NCI-H146 treated with DMSO at 0.1 percent for 48 hours (cell line): ENCODE data around the gene SETD2.
"Not testable (repeated sequence)": the region's sequence is repeated elsewhere in the genome, so short reads cannot be mapped to it uniquely, and the experiment has no call there.

Experiments
- DNase-seq: peaks from one replicate; lab custom pipeline; 2025; ENCODE audit not compliant: unreplicated experiment; lab: John Stamatoyannopoulos, UW

SETD2 gene

GRCh38 chr3:47164007-47164881, at the start of gene SETD2:
SETD2 (minus strand) TSS chr3:47164113; CDS start chr3:47163924, 189 bp downstream.
- peak; percentile 50 for DNase-seq

- no peak for DNase-seq
These were observed 47.0 kb upstream of the SETD2 start for GRCh38 chr3:47210863-47211405.

- not testable (repeated sequence) for DNase-seq
These were observed 42.1 kb upstream of the SETD2 start for GRCh38 chr3:47206022-47206421.

- no peak for DNase-seq
These were observed 41.0 kb upstream of the SETD2 start for GRCh38 chr3:47204875-47205274.

- DNase-seq: no peak
These were observed 38.6 kb upstream of the SETD2 start for GRCh38 chr3:47202542-47202941.

GRCh38 chr3:47197287-47197686, 33.4 kb upstream of the SETD2 start:
- no peak for DNase-seq

- DNase-seq: no peak
These were observed 31.1 kb upstream of the SETD2 start for GRCh38 chr3:47194994-47195393.

GRCh38 chr3:47193871-47194859, 30.3 kb upstream of the SETD2 start:
- no peak for DNase-seq

GRCh38 chr3:47186285-47186684, 22.4 kb upstream of the SETD2 start:
- no peak for DNase-seq

- DNase-seq: not testable (repeated sequence)
These were observed 17.8 kb upstream of the SETD2 start for GRCh38 chr3:47181685-47182084.

- DNase-seq: not testable (repeated sequence)
These were observed 16.1 kb upstream of the SETD2 start for GRCh38 chr3:47180011-47180410.

- DNase-seq: no peak
These were observed 12.7 kb upstream of the SETD2 start for GRCh38 chr3:47176582-47176981.

- peak; percentile 2 for DNase-seq
These were observed 525 bp downstream of the SETD2 start for GRCh38 chr3:47163169-47164006.

- no peak for DNase-seq
These were observed 1.2 kb downstream of the SETD2 start for GRCh38 chr3:47162697-47163168.

GRCh38 chr3:47161983-47162696, 1.8 kb downstream of the SETD2 start:
- no peak for DNase-seq

- no peak for DNase-seq
These were observed 4.1 kb downstream of the SETD2 start for GRCh38 chr3:47159820-47160219.

- no peak for DNase-seq
These were observed 5.7 kb downstream of the SETD2 start for GRCh38 chr3:47158208-47158607.

GRCh38 chr3:47156396-47156795, 7.5 kb downstream of the SETD2 start:
- DNase-seq: no peak

GRCh38 chr3:47152578-47152977, 11.3 kb downstream of the SETD2 start:
- no peak for DNase-seq

- no peak for DNase-seq
These were observed 12.1 kb downstream of the SETD2 start for GRCh38 chr3:47151836-47152235.
